Putamen (tissue), 1 donor: ENCODE results near the gene NUMA1.

Experiments
- DNase-seq: peaks from one replicate; pipeline ENCODE4 v3.0.0-alpha.2; 2016; ENCODE audit warnings: low spot score

NUMA1 gene

DNA sequence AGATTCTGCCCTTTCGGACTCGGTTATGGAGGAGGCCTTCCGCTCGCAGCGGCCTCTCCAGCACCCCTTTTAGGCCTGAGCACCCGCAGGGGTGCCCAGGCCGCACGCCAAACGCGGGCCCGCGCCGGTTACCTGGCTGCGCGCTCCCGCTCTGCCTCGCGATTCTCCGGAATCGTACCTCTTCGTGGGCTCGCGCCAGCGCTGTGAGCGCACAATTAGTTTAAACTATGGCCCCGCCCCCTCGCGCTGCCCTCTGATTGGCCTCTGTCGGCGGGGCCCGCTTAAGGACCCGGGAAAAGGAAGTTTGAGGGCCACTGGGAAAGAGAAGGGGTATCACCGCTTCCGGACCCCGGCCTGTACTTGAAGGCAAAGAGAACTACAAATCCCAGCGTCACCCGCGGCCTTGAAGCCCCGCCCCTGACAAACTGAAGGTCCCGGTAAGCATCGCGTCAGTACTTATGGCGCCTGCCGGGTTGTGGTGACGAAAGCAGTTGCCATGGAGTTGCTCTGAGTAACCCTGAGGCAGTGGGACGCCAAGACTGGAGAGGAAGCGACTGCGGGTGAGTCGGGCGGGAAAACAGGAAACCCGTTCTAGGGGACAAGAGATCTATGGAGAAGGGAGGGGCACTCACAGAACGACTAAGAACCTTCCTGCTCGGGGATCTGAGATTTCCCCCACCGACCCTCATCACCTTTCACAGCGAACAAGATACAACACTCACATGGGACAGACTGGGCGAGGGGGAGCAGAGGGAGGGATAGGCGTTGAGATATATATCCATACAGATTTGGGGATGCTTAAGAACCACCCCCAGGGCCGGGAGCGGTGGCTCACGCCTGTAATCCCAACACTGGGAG, at the start of gene NUMA1, which contains the start of gene LRRC51:
Gene NUMA1, minus strand, starts transcription at position 217 of the 858 bp plus-strand sequence. CDS start 44,599 bp downstream, outside the sequence.
Gene LRRC51, plus strand, starts transcription at position 525 of the 858 bp plus-strand sequence. CDS start 8,234 bp downstream, outside the sequence.
- DNase-seq: peak; percentile 100

DNA sequence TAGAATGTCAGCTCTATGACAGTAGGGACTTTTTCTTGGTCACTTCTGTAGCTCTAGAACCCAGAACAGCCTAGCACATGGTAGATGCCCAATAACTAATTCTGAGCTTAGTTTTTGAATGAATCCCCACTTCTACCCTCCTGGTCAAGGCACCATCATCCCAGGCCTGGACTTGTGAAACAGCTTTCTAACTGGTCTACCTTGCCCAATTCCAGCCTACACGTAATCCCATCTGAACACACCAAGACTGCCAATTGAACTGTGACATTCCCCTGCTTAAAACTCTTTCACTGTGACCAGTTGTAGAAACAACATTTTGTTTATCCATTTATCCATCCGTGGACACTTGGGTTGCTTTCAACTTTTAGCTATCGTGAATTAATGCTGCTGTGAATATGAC, 49.0 kb upstream of the NUMA1 start:
- DNase-seq: no peak

DNA sequence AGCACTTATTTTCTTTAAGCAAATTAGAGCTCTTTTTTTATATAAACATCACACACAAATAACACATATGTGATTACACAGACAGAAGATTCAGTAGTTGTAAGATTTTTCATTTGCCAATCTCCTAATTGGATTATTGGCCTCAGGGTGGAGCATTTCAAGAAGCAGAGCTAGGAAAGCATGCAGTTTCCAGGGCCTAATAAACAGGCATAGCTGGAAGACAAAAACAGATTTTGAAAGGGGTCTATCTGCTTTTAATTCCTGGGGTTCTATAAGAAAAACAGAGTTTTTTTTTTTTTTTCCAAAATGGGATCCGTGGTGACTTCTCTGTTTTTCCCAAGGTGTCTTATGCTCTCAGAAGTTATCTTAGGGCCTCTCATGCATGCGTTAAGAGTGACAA, 47.6 kb upstream of the NUMA1 start:
- DNase-seq: no peak

DNA sequence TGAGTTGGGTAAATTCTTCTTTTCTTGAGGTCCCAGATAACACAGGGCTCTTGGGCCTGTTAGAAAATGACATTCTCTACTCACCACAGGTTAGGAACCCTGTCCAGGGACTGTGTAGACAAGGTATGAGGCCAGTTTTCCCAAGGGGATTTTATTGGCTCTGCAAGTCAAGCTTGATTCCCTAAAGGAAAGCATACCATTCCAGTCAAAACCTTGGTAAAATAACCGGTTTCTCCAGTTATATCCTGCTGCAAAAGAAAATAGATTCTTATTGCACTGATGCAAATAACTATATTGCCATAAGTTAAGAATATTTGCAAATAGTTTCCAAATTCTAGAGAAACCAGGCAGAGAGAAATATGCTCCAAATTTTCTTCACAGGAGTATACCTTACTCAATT, 45.6 kb upstream of the NUMA1 start:
- no peak for DNase-seq

GRCh38 chr11:72124046-72124445, 43.7 kb upstream of the NUMA1 start:
- no peak for DNase-seq

DNA sequence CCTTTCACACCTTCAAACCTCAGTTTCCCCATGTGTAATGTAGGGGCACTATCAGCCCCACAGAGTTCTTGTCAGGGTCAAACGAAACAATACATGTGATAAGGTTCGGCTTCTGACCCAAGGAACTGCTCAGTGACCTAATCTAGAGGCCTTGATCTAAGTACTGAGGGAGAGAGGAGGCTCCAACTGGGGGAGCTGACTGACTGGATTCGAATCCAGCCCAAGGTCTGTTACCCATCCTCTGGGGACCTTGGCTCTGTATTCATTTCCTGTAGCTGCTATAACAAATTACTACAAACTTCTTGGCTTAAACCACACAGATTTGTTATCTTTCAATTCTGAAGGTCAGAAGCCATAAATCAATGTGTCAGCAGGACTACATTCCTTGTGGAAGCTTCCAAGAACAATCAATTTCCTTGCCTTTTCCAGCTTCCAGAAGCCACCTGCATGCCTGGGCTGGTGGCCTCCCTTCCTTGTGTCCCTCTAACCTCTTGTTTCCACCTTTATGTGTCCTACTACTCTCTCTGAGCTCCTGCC, 42.8 kb upstream of the NUMA1 start:
- no peak for DNase-seq

- no peak for DNase-seq
These were observed 42.3 kb upstream of the NUMA1 start for GRCh38 chr11:72122607-72123006.

DNA sequence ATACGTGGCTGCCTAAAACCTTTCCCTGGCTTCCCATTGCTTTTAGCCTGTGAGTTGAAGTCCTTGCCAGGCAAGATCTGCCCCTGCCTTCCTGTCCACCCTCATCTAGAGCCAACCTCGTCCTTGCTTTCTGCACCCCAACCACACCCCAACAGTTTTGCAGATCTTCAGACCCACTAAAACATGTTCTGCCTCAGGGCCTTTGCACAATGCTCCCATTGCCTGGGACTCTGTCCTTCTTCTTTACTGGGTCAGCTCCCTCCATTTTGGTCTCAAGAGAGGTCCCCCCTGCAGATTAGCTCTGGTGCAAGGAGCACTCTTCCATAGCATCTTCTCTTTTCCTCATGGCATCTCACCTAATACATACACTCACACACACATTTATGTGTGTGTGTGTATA, 40.6 kb upstream of the NUMA1 start:
- DNase-seq: no peak

DNA sequence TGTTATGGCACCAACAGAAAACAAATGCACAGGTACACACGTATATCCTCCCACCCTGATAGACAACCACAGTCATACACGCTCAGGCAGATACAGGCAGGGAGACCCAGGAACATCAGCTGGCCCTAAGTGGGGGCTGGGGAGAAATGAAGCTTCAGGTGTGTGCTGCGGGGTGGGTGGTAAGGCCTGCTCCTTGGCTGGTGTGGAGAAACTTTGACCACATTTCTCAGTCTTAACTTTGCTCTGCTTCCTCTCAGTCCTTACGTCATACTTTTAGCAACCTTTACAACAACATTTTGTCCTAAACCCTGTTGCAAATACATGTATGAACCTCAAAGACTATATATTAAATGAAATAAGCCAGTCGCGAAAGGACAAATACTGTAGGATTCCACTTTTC, 38.9 kb upstream of the NUMA1 start:
- DNase-seq: no peak

- no peak for DNase-seq
These were observed 35.8 kb upstream of the NUMA1 start for GRCh38 chr11:72116019-72116755.

DNA sequence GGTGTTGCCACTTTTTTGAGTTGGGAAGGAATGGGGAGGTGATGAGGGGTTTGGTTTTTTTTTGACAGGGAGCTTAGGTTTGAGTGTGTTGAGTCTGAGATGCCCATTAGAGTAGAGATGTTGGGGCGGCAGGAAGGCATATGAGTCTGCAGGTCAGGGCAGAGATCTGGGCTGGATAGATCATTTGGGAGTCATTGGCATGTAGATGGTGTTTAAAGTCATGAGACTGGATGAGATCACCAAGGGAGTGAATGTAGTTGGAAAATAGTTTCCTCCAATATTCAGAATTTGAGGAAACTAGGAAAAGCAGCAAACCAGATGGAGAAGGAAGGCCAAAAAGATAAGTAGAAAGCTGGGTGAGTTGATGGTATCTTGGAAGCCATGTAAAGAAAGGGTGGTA, 34.2 kb upstream of the NUMA1 start:
- DNase-seq: no peak

GRCh38 chr11:72112978-72113808, 32.9 kb upstream of the NUMA1 start:
- DNase-seq: no peak

DNA sequence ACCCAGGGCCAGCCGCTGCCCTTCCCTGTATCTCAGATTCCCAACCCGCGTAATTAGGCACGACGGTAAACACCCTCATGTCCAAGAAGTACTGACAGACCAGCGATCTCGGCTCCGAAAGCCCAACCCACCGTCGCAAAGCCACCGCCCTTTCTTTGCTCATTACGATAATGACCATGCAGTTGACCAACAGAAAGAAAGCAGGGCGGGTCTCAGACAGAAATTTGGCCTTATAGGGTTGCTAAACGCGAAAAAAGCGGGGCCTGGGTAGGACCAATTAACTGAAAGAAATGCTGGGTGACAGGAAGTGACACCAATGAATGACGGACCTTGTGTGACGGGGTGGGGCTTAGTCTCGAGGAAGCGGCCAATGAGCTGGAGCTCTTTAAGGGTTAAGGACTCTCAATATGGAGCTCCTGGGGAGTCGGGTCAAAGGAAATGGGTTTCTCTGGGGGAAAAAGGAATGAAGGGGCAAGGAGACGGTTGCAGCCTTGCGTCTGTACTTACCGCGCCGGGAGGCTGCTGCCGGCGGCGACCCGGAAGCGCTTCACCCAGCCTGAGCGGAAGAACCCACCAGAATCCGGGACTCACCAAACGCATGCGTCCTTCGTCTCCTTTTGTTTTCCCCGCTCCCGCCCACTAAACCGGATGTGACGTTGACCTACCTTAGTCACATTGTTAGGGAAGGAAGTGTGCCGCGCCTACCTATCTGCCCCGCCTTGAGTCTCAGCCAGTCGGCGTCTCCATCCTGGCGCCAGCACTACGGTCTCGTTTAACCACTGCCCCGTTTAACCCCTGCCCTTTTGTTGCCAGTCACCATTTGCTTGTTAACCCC, 32.0 kb upstream of the NUMA1 start, which contains the start of gene ANAPC15:
Gene ANAPC15, minus strand, starts transcription at position 553 of the 835 bp plus-strand sequence. CDS start 1,419 bp downstream, outside the sequence.
- peak; percentile 99 for DNase-seq

- no peak for DNase-seq
These were observed 31.2 kb upstream of the NUMA1 start for GRCh38 chr11:72111300-72112142.

DNA sequence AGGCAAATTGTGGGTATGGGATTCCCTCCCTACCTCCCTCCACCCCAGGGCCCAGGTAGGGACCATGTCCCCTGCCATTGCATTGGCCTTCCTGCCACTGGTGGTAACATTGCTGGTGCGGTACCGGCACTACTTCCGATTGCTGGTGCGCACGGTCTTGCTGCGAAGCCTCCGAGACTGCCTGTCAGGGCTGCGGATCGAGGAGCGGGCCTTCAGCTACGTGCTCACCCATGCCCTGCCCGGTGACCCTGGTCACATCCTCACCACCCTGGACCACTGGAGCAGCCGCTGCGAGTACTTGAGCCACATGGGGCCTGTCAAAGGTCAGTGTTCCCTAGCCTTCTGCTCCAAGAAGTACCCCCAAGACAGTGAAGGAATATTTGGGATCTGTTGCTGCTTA, 25.5 kb upstream of the NUMA1 start, which contains the start of gene TOMT:
Gene TOMT, plus strand, starts transcription at position 37 of the 400 bp plus-strand sequence. Its CDS starts 28 bp downstream, at position 65.
- DNase-seq: no peak

DNA sequence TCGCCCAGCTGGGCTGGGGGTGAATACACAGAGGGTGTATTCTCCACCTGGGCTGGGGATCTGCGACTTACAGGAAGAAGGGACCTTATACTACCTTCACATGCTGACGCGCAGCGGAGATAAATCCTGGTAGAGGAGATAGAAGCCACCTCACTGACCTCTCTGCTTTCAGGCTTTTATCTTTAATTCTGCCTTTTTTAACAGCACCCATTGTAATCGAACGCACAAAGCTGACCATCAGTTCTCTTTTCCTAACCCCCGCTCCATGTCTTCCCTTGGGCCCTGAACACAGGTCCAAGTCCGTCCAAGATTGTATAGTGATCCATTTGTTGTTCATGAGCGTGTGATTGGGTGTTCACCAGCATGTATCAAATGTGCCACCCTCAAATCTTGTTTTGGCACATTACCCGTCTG, 23.4 kb upstream of the NUMA1 start:
- DNase-seq: no peak

GRCh38 chr11:72102946-72103753, 22.8 kb upstream of the NUMA1 start, which contains the start of gene LAMTOR1:
Gene LAMTOR1 (minus strand): TSS chr11:72103297. CDS start chr11:72103224, 73 bp downstream.
- DNase-seq: peak; percentile 98

DNA sequence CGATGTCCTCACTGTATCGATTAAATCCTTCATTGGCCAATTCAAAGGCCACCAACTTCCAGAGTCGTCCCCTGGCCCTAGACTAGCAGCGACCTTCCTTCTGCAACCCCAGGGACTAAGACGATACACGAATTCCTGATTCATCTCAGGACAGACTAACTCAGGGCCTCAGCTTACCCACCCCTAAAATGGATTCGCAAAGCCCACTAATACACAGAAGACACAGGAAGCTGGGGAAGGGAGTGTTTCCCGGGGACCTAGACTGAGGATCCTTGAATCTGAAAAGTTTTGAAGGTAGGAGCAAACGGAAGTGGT, 22.2 kb upstream of the NUMA1 start:
- no peak for DNase-seq

- no peak for DNase-seq
These were observed 21.8 kb upstream of the NUMA1 start for GRCh38 chr11:72102162-72102561.
